ENCODE measurements around the gene CD93.

The CD93 gene

DNA sequence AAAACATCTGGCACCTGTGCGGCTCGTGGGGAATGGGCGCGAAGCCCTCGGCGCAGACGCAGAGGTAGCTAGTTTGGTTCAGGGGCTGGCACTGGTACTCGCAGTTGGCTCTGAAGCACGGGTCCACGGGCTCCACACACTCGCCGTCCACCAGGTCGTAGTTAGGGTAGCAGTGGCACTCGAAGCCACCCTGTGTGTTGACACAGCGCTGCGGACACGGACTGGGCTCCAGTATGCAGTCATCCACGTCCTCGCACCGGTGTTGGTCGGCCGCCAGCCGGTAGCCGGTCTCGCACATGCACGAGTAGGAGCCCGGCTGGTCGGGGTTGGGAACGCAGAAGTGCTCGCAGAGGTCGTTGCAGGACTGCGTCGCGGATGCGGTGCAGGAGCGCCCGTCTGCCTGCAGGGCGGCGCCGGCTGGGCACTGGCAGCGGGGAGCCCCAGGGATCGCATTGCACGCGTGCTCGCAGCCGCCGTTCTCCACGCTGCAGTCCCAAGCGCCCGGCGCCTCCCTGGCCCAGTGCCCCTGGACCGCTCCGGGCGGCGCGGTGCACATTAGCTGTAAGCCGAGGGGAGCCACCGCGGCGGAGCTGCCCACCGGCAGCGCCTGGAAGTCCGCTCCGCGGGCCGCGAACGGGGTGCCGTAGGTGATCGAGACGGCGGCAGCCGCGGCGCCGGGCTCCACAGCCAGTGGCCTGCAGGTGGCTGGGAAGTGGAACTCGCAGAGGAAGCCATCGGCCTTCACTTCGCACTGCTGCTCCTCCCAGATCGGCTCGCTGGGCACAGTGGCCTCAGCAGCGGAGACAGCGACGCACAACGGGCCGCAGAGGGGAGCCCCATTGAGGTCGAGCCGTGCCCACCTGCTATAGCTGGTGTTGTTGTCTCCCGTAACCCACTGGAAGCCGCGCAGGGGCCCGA is 37.6 kb downstream of the CD93 start:
- H3K27me3 ChIP-seq (ENCODE audit: control insufficient read depth in 3 of 3, insufficient read depth in 3 of 3, low read depth in 1 of 3, low read length in 3 of 3) = peaks cover 10 to 85% (median 48%) of the 10 kb centered on the region in 3 experiments
- H3K36me3 ChIP-seq (replicated peaks in 1 of 2; ENCODE audit: control insufficient read depth in 2 of 2, insufficient read depth in 2 of 2, low read length in 2 of 2) = no peaks in the 10 kb centered on the region
- no peak overlapping the region for H3K14ac ChIP-seq (ENCODE audit: low read length)
- peak overlapping the region in 1 of 2 donors; percentile 72 for H3K4me3 ChIP-seq (ENCODE audit: low read length in 2 of 2)
- H2AK5ac ChIP-seq (ENCODE audit: low read depth, low read length) = peak overlapping the region; percentile 28
- no peak overlapping the region for H2BK120ac ChIP-seq (ENCODE audit: low read depth, low read length)
- no CpG with 5 or more reads among the region's 92 CpGs for WGBS, 2 donors (ENCODE audit: extremely low coverage in 2 of 2, insufficient read length in 2 of 2, insufficient replicate concordance in 1 of 2)
- H3K4me1 ChIP-seq (ENCODE audit: control insufficient read depth in 2 of 2, insufficient read depth in 1 of 2, low read depth in 1 of 2, low read length in 2 of 2) = peaks cover 0 to 13% of the 10 kb centered on the region in 2 donors
- H3K23ac ChIP-seq (ENCODE audit: low read depth, low read length, poor library complexity) = peak overlapping the region; percentile 82
- peak overlapping the region; percentile 69 for H2BK12ac ChIP-seq (ENCODE audit: low read length)
- peak; percentile 24 for DNase-seq (ENCODE audit: low spot score)
- H4K8ac ChIP-seq (ENCODE audit: low read depth, low read length) = no peak overlapping the region
- peak overlapping the region; percentile 81 for H3K18ac ChIP-seq (ENCODE audit: low read length)
- H2AFZ ChIP-seq (ENCODE audit: low read length) = peak overlapping the region; percentile 85
- peak overlapping the region; percentile 43 for H2BK5ac ChIP-seq (ENCODE audit: low read length)
- no peaks in the 10 kb centered on the region for H3K79me1 ChIP-seq (ENCODE audit: low read depth, low read length)
- no peak overlapping the region for H3K27ac ChIP-seq (replicated peaks; ENCODE audit: low read length)
- H3K9me3 ChIP-seq (replicated peaks in 1 of 2; ENCODE audit: control insufficient read depth in 2 of 2, insufficient read depth in 1 of 2, low read depth in 1 of 2, low read length in 2 of 2) = peaks cover 0 to 7% of the 10 kb centered on the region in 2 donors
- H4K91ac ChIP-seq (ENCODE audit: low read depth, low read length, poor library complexity) = no peak overlapping the region
- H3K4ac ChIP-seq (ENCODE audit: low read length) = no peak overlapping the region
- H3K9ac ChIP-seq (ENCODE audit: low read depth, low read length, poor library complexity) = peak overlapping the region; percentile 64
- H3K4me2 ChIP-seq (ENCODE audit: insufficient read depth, low read length, poor library complexity, severe bottlenecking) = peak overlapping the region; percentile 98
- H2BK15ac ChIP-seq (ENCODE audit: low read length) = no peak overlapping the region

DNA sequence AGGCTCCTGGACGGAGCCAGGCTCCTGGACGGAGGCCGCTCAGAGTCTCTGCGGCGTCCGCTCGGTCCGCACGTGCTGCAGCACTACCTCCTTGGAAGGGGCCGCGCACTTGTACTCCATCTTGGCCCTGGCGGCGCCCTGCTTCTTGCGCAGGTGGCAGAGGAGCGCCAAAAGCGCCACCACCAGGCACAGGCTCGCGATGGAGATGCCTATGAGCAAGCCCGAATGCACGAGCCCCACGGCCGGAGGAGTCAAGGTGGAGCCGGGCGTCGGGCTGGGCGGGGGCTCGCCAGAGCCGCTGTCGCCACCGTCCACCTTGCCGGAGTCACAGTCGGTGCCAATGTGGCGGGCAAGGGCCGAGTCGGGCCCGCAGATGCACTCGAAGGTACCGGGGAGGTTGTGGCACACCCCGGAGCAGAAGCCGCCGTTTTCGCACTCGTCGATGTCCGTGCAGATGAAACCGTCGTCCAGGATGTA is 38.3 kb downstream of the CD93 start:
- WGBS, 2 donors (ENCODE audit: extremely low coverage in 2 of 2, insufficient read length in 2 of 2, insufficient replicate concordance in 1 of 2) = no CpG with 5 or more reads among the region's 47 CpGs
- no peak for DNase-seq (ENCODE audit: low spot score)
- Histone ChIP-seq H3K4me1 (ENCODE audit: control insufficient read depth in 2 of 2, insufficient read depth in 1 of 2, low read depth in 1 of 2, low read length in 2 of 2) (peaks cover 0 to 13% of the 10 kb centered on the region in 2 donors), H3K27me3 (ENCODE audit: control insufficient read depth in 3 of 3, insufficient read depth in 3 of 3, low read depth in 1 of 3, low read length in 3 of 3) (peaks cover 10 to 83% (median 47%) of the 10 kb centered on the region in 3 experiments), H3K79me1 (ENCODE audit: low read depth, low read length) (no peaks in the 10 kb centered on the region), H2AK5ac (ENCODE audit: low read depth, low read length) (peak overlapping the region; percentile 28), H3K23ac (ENCODE audit: low read depth, low read length, poor library complexity) (peak overlapping the region; percentile 82), H2BK12ac (ENCODE audit: low read length) (peak overlapping the region; percentile 69), H2AFZ (ENCODE audit: low read length) (no peak overlapping the region), H3K4me2 (ENCODE audit: insufficient read depth, low read length, poor library complexity, severe bottlenecking) (peak overlapping the region; percentile 98), H2BK120ac (ENCODE audit: low read depth, low read length) (no peak overlapping the region), H3K14ac (ENCODE audit: low read length) (no peak overlapping the region), H3K9ac (ENCODE audit: low read depth, low read length, poor library complexity) (no peak overlapping the region), H3K18ac (ENCODE audit: low read length) (peak overlapping the region; percentile 81), H3K9me3 (replicated peaks in 1 of 2; ENCODE audit: control insufficient read depth in 2 of 2, insufficient read depth in 1 of 2, low read depth in 1 of 2, low read length in 2 of 2) (peaks cover 0 to 7% of the 10 kb centered on the region in 2 donors), H2BK5ac (ENCODE audit: low read length) (peak overlapping the region; percentile 43), H2BK15ac (ENCODE audit: low read length) (no peak overlapping the region), H3K27ac (replicated peaks; ENCODE audit: low read length) (no peak overlapping the region), H3K4me3 (ENCODE audit: low read length in 2 of 2) (peak overlapping the region in 1 of 2 donors; percentile 72), H3K36me3 (replicated peaks in 1 of 2; ENCODE audit: control insufficient read depth in 2 of 2, insufficient read depth in 2 of 2, low read length in 2 of 2) (no peaks in the 10 kb centered on the region), H4K8ac (ENCODE audit: low read depth, low read length) (no peak overlapping the region), H3K4ac (ENCODE audit: low read length) (no peak overlapping the region), H4K91ac (ENCODE audit: low read depth, low read length, poor library complexity) (no peak overlapping the region)

DNA sequence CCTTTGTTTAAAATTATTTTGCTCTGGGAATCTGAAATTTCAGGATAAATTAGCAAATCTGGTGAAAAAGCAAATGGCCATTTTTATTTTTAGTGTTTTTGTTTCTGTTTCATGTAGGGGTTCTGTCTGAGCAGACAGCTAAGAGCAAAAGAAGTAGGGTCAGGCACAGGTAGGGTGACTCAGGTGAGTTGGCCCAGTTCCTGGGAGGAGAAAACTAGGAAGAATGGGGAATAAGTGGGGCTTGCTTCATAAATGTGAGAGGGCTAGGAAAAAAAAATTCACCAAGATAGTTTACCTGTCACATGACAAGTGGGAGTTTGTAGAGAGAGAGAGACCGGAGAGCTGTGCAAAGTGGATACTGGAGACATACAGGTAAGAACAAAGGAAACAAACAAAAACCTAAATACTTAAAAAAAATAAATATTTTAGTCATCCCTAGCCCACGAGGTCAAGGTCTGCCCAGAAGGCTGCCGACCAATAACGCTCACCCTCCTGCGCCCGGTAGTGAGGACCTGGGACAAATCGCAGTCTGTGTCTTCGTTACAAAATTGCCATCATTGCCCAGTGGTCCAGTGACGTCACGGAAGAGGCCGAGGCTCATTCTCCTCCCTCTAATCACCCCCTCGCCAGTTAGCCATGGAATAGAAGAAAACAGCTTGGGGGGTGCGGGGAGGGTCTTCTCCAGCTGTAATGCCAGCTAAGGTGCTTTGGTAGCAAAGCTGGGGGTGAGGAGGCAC is 39.0 kb downstream of the CD93 start:
- no peaks in the 10 kb centered on the region for H3K79me1 ChIP-seq (ENCODE audit: low read depth, low read length)
- H3K9me3 ChIP-seq (replicated peaks in 1 of 2; ENCODE audit: control insufficient read depth in 2 of 2, insufficient read depth in 1 of 2, low read depth in 1 of 2, low read length in 2 of 2) = peaks cover 0 to 7% of the 10 kb centered on the region in 2 donors
- no peak overlapping the region for H2BK15ac ChIP-seq (ENCODE audit: low read length)
- DNase-seq (ENCODE audit: low spot score) = no peak
- H3K4me3 ChIP-seq (ENCODE audit: low read length in 2 of 2) = peak overlapping the region in 1 of 2 donors; percentile 43
- no peak overlapping the region for H3K9ac ChIP-seq (ENCODE audit: low read depth, low read length, poor library complexity)
- H3K4me1 ChIP-seq (ENCODE audit: control insufficient read depth in 2 of 2, insufficient read depth in 1 of 2, low read depth in 1 of 2, low read length in 2 of 2) = peaks cover 0 to 13% of the 10 kb centered on the region in 2 donors
- no peak overlapping the region for H3K27ac ChIP-seq (replicated peaks; ENCODE audit: low read length)
- H3K4me2 ChIP-seq (ENCODE audit: insufficient read depth, low read length, poor library complexity, severe bottlenecking) = no peak overlapping the region
- no peak overlapping the region for H4K91ac ChIP-seq (ENCODE audit: low read depth, low read length, poor library complexity)
- no peak overlapping the region for H2AK5ac ChIP-seq (ENCODE audit: low read depth, low read length)
- no peak overlapping the region for H2BK12ac ChIP-seq (ENCODE audit: low read length)
- H3K4ac ChIP-seq (ENCODE audit: low read length) = no peak overlapping the region
- no peaks in the 10 kb centered on the region for H3K36me3 ChIP-seq (replicated peaks in 1 of 2; ENCODE audit: control insufficient read depth in 2 of 2, insufficient read depth in 2 of 2, low read length in 2 of 2)
- peak overlapping the region; percentile 81 for H3K18ac ChIP-seq (ENCODE audit: low read length)
- no peak overlapping the region for H2BK5ac ChIP-seq (ENCODE audit: low read length)
- no peak overlapping the region for H2BK120ac ChIP-seq (ENCODE audit: low read depth, low read length)
- WGBS, 2 donors (ENCODE audit: extremely low coverage in 2 of 2, insufficient read length in 2 of 2, insufficient replicate concordance in 1 of 2) = no CpG with 5 or more reads among the region's 13 CpGs
- no peak overlapping the region for H3K14ac ChIP-seq (ENCODE audit: low read length)
- no peak overlapping the region for H2AFZ ChIP-seq (ENCODE audit: low read length)
- H3K27me3 ChIP-seq (ENCODE audit: control insufficient read depth in 3 of 3, insufficient read depth in 3 of 3, low read depth in 1 of 3, low read length in 3 of 3) = peaks cover 10 to 78% (median 47%) of the 10 kb centered on the region in 3 experiments
- H4K8ac ChIP-seq (ENCODE audit: low read depth, low read length) = no peak overlapping the region
- peak overlapping the region; percentile 82 for H3K23ac ChIP-seq (ENCODE audit: low read depth, low read length, poor library complexity)

DNA sequence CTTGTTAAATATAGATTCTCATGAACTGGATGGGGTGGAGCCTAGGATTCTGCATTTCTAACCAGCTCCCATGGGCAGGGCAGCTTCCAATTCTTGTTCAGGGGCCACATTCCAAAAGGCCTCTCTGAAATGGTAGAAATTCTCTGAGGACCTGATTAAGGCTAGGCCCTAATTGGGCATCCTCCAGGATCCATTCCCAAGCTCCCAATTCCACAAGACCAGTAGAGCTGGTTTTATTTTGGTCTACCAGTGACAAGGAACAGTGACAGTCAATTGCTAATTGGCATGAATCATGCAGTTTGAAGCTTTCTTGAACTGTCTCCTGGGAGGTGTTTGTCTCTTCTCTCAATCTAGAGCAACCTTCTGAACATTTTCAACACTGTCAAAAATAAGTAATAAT is 39.7 kb downstream of the CD93 start:
- no peak overlapping the region for H3K4me3 ChIP-seq (ENCODE audit: low read length in 2 of 2)

More for the DNA sequence above, 39.7 kb downstream of the CD93 start:
- peaks cover 0 to 7% of the 10 kb centered on the region in 2 donors for H3K9me3 ChIP-seq (replicated peaks in 1 of 2; ENCODE audit: control insufficient read depth in 2 of 2, insufficient read depth in 1 of 2, low read depth in 1 of 2, low read length in 2 of 2)
- no peaks in the 10 kb centered on the region for H3K36me3 ChIP-seq (replicated peaks in 1 of 2; ENCODE audit: control insufficient read depth in 2 of 2, insufficient read depth in 2 of 2, low read length in 2 of 2)
- H2BK15ac ChIP-seq (ENCODE audit: low read length) = no peak overlapping the region
- no peak overlapping the region for H3K4ac ChIP-seq (ENCODE audit: low read length)
- no peak overlapping the region for H2BK5ac ChIP-seq (ENCODE audit: low read length)
- H2AK5ac ChIP-seq (ENCODE audit: low read depth, low read length) = no peak overlapping the region
- no peak overlapping the region for H2AFZ ChIP-seq (ENCODE audit: low read length)
- H4K91ac ChIP-seq (ENCODE audit: low read depth, low read length, poor library complexity) = no peak overlapping the region
- H3K79me1 ChIP-seq (ENCODE audit: low read depth, low read length) = no peaks in the 10 kb centered on the region
- H3K18ac ChIP-seq (ENCODE audit: low read length) = no peak overlapping the region
- peaks cover 10 to 72% (median 47%) of the 10 kb centered on the region in 3 experiments for H3K27me3 ChIP-seq (ENCODE audit: control insufficient read depth in 3 of 3, insufficient read depth in 3 of 3, low read depth in 1 of 3, low read length in 3 of 3)
- no peak for DNase-seq (ENCODE audit: low spot score)
- H3K14ac ChIP-seq (ENCODE audit: low read length) = no peak overlapping the region
- H3K27ac ChIP-seq (replicated peaks; ENCODE audit: low read length) = no peak overlapping the region
- peaks cover 0 to 12% of the 10 kb centered on the region in 2 donors for H3K4me1 ChIP-seq (ENCODE audit: control insufficient read depth in 2 of 2, insufficient read depth in 1 of 2, low read depth in 1 of 2, low read length in 2 of 2)
- H3K23ac ChIP-seq (ENCODE audit: low read depth, low read length, poor library complexity) = no peak overlapping the region
- H2BK120ac ChIP-seq (ENCODE audit: low read depth, low read length) = no peak overlapping the region
- H2BK12ac ChIP-seq (ENCODE audit: low read length) = no peak overlapping the region
- no peak overlapping the region for H4K8ac ChIP-seq (ENCODE audit: low read depth, low read length)
- H3K4me2 ChIP-seq (ENCODE audit: insufficient read depth, low read length, poor library complexity, severe bottlenecking) = no peak overlapping the region
- no peak overlapping the region for H3K9ac ChIP-seq (ENCODE audit: low read depth, low read length, poor library complexity)

All from neuronal stem cell (in vitro differentiated cells).